CD14-positive monocyte (primary cell): ENCODE data around the gene ARL3. TPM values are rescaled to one million over a fixed set of nuclear protein-coding genes. Genes with fewer than 3 reads are reported as not detected.

ENCODE experiments used
- DNase-seq, 3 donors: peaks; one replicate each; pipeline ENCODE4 v3.0.0-alpha.2; 2011 to 2022
- H2AFZ ChIP-seq: 2 replicates; pipeline ENCODE4 v1.6.0; 2012; ENCODE audit warnings: mild to moderate bottlenecking, low read depth, low read length, inconsistent platforms; ENCODE audit not compliant: insufficient read depth, poor library complexity, severe bottlenecking
- H3K27ac ChIP-seq, 2 donors: 1 replicate in 1 of 2; 2 replicates in 1 of 2; pipeline ENCODE4 v1.5.1; 2012 to 2013; ENCODE audit warnings: low read length in 2 of 2, control low read depth in 1 of 2, inconsistent platforms in 1 of 2, low read depth in 1 of 2, mild to moderate bottlenecking in 1 of 2
- H3K27me3 ChIP-seq, 2 donors: one replicate each; pipeline versions ENCODE4 v1.6.0 to v1.6.1; 2011 to 2013; ENCODE audit warnings: low read length in 2 of 2; ENCODE audit not compliant: control insufficient read depth in 2 of 2, insufficient read depth in 2 of 2
- H3K36me3 ChIP-seq, 2 donors: replicated peaks in 1 of 2; 1 replicate in 1 of 2; 2 replicates in 1 of 2; pipeline versions ENCODE4 v1.5.1 to v1.6.1; 2012 to 2013; ENCODE audit warnings: low read length in 2 of 2, control low read depth in 1 of 2, inconsistent platforms in 1 of 2, mild to moderate bottlenecking in 1 of 2; ENCODE audit not compliant: insufficient read depth in 2 of 2, control insufficient read depth in 1 of 2
- H3K4me1 ChIP-seq, 2 donors: 1 replicate in 1 of 2; 2 replicates in 1 of 2; pipeline versions ENCODE4 v1.5.1 to v1.6.1; 2012 to 2013; ENCODE audit warnings: low read length in 2 of 2, control low read depth in 1 of 2, inconsistent platforms in 1 of 2, mild to moderate bottlenecking in 1 of 2, moderate library complexity in 1 of 2; ENCODE audit not compliant: insufficient read depth in 2 of 2, control insufficient read depth in 1 of 2
- H3K4me2 ChIP-seq: replicated peaks from 2 replicates; pipeline ENCODE3; 2012; ENCODE audit warnings: low read length, moderate library complexity, mild to moderate bottlenecking; ENCODE audit not compliant: poor library complexity, severe bottlenecking; ENCODE audit errors: extremely low read depth
- H3K4me3 ChIP-seq, 3 experiments: fragments of 200-600 bp in 1 of 3; sonication (generic) in 1 of 3; replicated peaks in 1 of 3; 1 replicate in 2 of 3; 2 replicates in 1 of 3; pipeline ENCODE4 v1.5.1; 2011 to 2013; ENCODE audit warnings: low read length in 3 of 3, mild to moderate bottlenecking in 3 of 3, control low read depth in 2 of 3, low read depth in 2 of 3, inconsistent platforms in 1 of 3, moderate library complexity in 1 of 3
- H3K79me2 ChIP-seq: 2 replicates; pipeline ENCODE4 v1.6.0; 2012; ENCODE audit warnings: mild to moderate bottlenecking, control low read depth, inconsistent platforms, low read length, moderate library complexity; ENCODE audit not compliant: insufficient read depth
- H3K9ac ChIP-seq: 2 replicates; pipeline ENCODE4 v1.6.0; 2017; ENCODE audit warnings: low read length, mild to moderate bottlenecking; ENCODE audit not compliant: insufficient read depth, poor library complexity, severe bottlenecking
- H3K9me3 ChIP-seq, 2 donors: replicated peaks in 1 of 2; 1 replicate in 1 of 2; 2 replicates in 1 of 2; pipeline versions ENCODE4 v1.5.1 to v1.6.1; 2012 to 2013; ENCODE audit warnings: low read length in 2 of 2, control low read depth in 1 of 2; ENCODE audit not compliant: control insufficient read depth in 1 of 2, insufficient read depth in 1 of 2
- H4K20me1 ChIP-seq: 2 replicates; pipeline ENCODE4 v1.6.0; 2012; ENCODE audit warnings: mild to moderate bottlenecking, low read length, control low read depth, moderate library complexity; ENCODE audit not compliant: insufficient read depth
- H3K27ac Mint-ChIP-seq, 7 donors: one replicate each; pipeline ENCODE4 v1.8.0; 2020; ENCODE audit warnings: mild to moderate bottlenecking in 7 of 7, mixed read lengths in 7 of 7, moderate library complexity in 6 of 7, inconsistent platforms in 2 of 7
- H3K27me3 Mint-ChIP-seq, 3 donors: one replicate each; pipeline ENCODE4 v1.8.0; 2021 to 2022; ENCODE audit warnings: low read depth in 3 of 3, mild to moderate bottlenecking in 3 of 3, mixed read lengths in 3 of 3, moderate library complexity in 3 of 3, inconsistent platforms in 1 of 3
- H3K36me3 Mint-ChIP-seq, 2 donors: one replicate each; pipeline ENCODE4 v1.8.0; 2020; ENCODE audit warnings: mixed read lengths in 2 of 2, inconsistent platforms in 1 of 2, mild to moderate bottlenecking in 1 of 2
- H3K4me1 Mint-ChIP-seq: one replicate; pipeline ENCODE4 v1.8.0; 2020; ENCODE audit warnings: mild to moderate bottlenecking, mixed read lengths
- H3K4me3 Mint-ChIP-seq, 2 donors: one replicate each; pipeline ENCODE4 v1.8.0; 2020; ENCODE audit warnings: mild to moderate bottlenecking in 2 of 2, mixed read lengths in 2 of 2, moderate library complexity in 1 of 2
- H3K9me3 Mint-ChIP-seq, 7 donors: one replicate each; pipeline ENCODE4 v1.8.0; 2020 to 2022; ENCODE audit warnings: mixed read lengths in 7 of 7, mild to moderate bottlenecking in 6 of 7, moderate library complexity in 6 of 7, inconsistent platforms in 2 of 7
- CTCF ChIP-seq: fragments of 200-600 bp; IDR thresholded peaks from one replicate; pipeline ENCODE4 v1.8.0; 2022; ENCODE audit warnings: antibody characterized with exemption, mild to moderate bottlenecking
- WGBS: methylation state at CpG from one replicate; pipeline ENCODE4 v1.1.5; 2013; ENCODE audit warnings: missing lambda C conversion rate; ENCODE audit not compliant: insufficient coverage; 5-methylcytosine and 5-hydroxymethylcytosine counted together
- intact Hi-C, 2 donors: fragments of 100-400 bp; cut with micrococcal nuclease; formaldehyde crosslinking; loops; one replicate each; pipeline versions ENCODE4 v1.15.0 to v1.15.1; 2023
- polyA plus RNA-seq, 3 donors: library from polyadenylated mRNA; depleted of rRNA in 1 of 3; unstranded in 2 of 3; stranded (reverse) in 1 of 3; fragments of 300-500 nt in 2 of 3; fragments of >200 nt in 1 of 3; fragmentation: Illumina TruSeq in 2 of 3; gene quantifications; 1 replicate in 2 of 3; 2 replicates in 1 of 3; pipeline ENCODE4 v1.2.3, GENCODE V29; 2012 to 2021

ARL3 gene
- polyA plus RNA-seq, 3 donors, result 2.8 to 6.3 (median 6.0) TPM

- peaks cover 0 to 2% (median 0%) of the 10 kb centered on the region in 7 donors for H3K9me3 Mint-ChIP-seq
- peaks cover 4% of the 10 kb centered on the region for H3K79me2 ChIP-seq
- H3K27ac ChIP-seq, result no peak overlapping the region
- no peak for TF ChIP-seq CTCF
- H3K27ac Mint-ChIP-seq, result no peak overlapping the region
- H3K4me3 ChIP-seq, result no peak overlapping the region
- H3K4me3 Mint-ChIP-seq, result no peak overlapping the region
- no peaks in the 10 kb centered on the region for H3K9me3 ChIP-seq
- WGBS, result 100% methylated on average over 1 of the region's 2 CpGs
- H4K20me1 ChIP-seq, result peaks cover 7% of the 10 kb centered on the region
- H3K36me3 ChIP-seq, result peaks cover under 1 to 20% of the 10 kb centered on the region in 2 donors
- peaks cover 8% of the 10 kb centered on the region for H3K4me1 Mint-ChIP-seq
- DNase-seq, result no peak
- intact Hi-C loops, result no loop called here
- H3K27me3 ChIP-seq, result no peaks in the 10 kb centered on the region
- H2AFZ ChIP-seq, result no peak overlapping the region
- no peak overlapping the region for H3K4me2 ChIP-seq
- H3K9ac ChIP-seq, result no peak overlapping the region
- H3K36me3 Mint-ChIP-seq, result peaks cover 26 to 28% of the 10 kb centered on the region in 2 donors
- H3K4me1 ChIP-seq, result peaks cover 0 to 6% of the 10 kb centered on the region in 2 donors
- no peaks in the 10 kb centered on the region for H3K27me3 Mint-ChIP-seq
Observed at GRCh38 chr10:102702742-102703141, 11.5 kb downstream of the ARL3 start.

GRCh38 chr10:102701796-102702195 lies 12.4 kb downstream of the ARL3 start:
- no peak overlapping the region for H3K4me3 ChIP-seq
- H3K27ac Mint-ChIP-seq, result no peak overlapping the region
- H2AFZ ChIP-seq, result no peak overlapping the region
- peaks cover 4 to 21% of the 10 kb centered on the region in 2 donors for H3K36me3 ChIP-seq
- no peak overlapping the region for H3K27ac ChIP-seq
- peaks cover 34 to 35% of the 10 kb centered on the region in 2 donors for H3K36me3 Mint-ChIP-seq
- H3K9me3 Mint-ChIP-seq, result peaks cover 0 to 2% (median 0%) of the 10 kb centered on the region in 7 donors
- H3K9me3 ChIP-seq, result no peaks in the 10 kb centered on the region
- H3K27me3 ChIP-seq, result no peaks in the 10 kb centered on the region
- no peak overlapping the region for H3K4me2 ChIP-seq
- peaks cover under 1% of the 10 kb centered on the region for H3K79me2 ChIP-seq
- peaks cover 8% of the 10 kb centered on the region for H3K4me1 Mint-ChIP-seq
- H3K4me3 Mint-ChIP-seq, result no peak overlapping the region
- H3K9ac ChIP-seq, result no peak overlapping the region
- intact Hi-C loops, result no loop called here
- H3K4me1 ChIP-seq, result peaks cover 0 to 6% of the 10 kb centered on the region in 2 donors
- no CpG with 5 or more reads among the region's 3 CpGs for WGBS
- H3K27me3 Mint-ChIP-seq, result no peaks in the 10 kb centered on the region
- DNase-seq, result no peak
- no peak for TF ChIP-seq CTCF
- peaks cover 7% of the 10 kb centered on the region for H4K20me1 ChIP-seq
